ENCODE measurements around the gene TLX2. TPM values are rescaled to one million over a fixed set of nuclear protein-coding genes. Genes with fewer than 3 reads are reported as not detected.
A peak's percentile ranks its signal among the peaks of the same experiment; 100 is the strongest.

Gene TLX2
- total and polyA plus RNA-seq, 2 of the 13 experiments (the other 11 are each of a cell fraction or from before 2014, with no cell fraction given) = 0.05 to 0.20 TPM

DNA sequence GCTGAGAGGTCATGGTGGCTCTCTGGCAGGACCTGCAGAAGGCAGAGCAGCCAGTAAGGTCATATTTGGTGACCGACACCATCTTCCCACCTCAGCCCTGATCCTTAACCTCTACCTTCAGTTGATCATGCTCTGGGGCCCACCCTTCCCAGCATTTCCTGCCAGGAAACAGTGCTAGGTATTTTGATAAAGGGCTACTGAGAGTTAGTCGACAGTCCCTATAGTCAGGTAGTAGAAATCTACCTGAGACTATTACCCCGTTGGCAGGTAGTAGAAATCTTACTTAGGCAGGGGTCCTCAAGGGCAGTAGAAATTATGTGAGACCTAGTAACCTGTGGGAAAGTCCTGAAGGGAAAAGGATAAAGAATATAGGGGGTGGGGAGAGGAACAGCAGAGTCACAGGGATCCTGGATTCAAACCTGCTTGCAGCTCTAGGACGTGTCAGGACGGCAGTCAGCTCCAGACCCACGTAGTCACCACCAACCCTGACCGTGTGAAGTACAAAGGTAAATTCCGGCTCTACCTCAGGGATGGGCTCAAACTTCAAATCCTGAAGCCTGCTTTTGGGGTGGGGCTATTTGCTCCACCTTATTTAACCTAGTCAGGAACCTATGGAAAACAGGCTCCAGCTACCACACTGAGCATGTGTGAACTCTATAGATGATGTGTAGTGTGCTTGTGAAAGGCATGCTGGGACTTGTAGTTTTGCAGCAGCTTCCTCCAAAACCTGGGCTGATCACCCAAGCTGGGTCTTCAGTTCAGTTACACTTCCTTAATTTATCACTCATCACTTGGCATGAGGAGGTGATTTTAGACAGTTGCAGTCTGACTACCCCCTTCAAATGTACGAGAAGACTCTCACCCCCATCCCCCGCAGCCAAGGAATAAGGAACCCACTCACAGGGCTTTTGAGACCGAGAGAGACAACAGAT is 11.7 kb downstream of the TLX2 start, which contains the start of gene DQX1 (continued):
- TF ChIP-seq AFF4 (CRISPR knock-in tag; IDR thresholded peaks at IDR 0.05) (peak; percentile 82), PHF5A (CRISPR knock-in tag; IDR thresholded peaks at IDR 0.05; ENCODE audit: low read depth, unreplicated experiment) (peak; percentile 46), ZMYM2 (CRISPR knock-in tag; IDR thresholded peaks at IDR 0.05) (no peak), ZNF552 (CRISPR knock-in tag; IDR thresholded peaks at IDR 0.05; ENCODE audit: borderline replicate concordance) (no peak), FOXA1 (IDR thresholded peaks at IDR 0.05) (no peak), FOXA1 (CRISPR knock-in tag; IDR thresholded peaks at IDR 0.05) (peak; percentile 44), SCMH1 (CRISPR knock-in tag; IDR thresholded peaks at IDR 0.05; ENCODE audit: borderline replicate concordance) (no peak), RERE (CRISPR knock-in tag; IDR thresholded peaks at IDR 0.05; ENCODE audit: low read depth) (peak; percentile 10; the same call in 1 of the 2 replicates), ZNF569 (CRISPR knock-in tag; IDR thresholded peaks at IDR 0.05; ENCODE audit: borderline replicate concordance) (0 out of 2 replicates have a peak, but pooled peaks have one; percentile 68)
- TF ChIP-seq, protein P1, sequence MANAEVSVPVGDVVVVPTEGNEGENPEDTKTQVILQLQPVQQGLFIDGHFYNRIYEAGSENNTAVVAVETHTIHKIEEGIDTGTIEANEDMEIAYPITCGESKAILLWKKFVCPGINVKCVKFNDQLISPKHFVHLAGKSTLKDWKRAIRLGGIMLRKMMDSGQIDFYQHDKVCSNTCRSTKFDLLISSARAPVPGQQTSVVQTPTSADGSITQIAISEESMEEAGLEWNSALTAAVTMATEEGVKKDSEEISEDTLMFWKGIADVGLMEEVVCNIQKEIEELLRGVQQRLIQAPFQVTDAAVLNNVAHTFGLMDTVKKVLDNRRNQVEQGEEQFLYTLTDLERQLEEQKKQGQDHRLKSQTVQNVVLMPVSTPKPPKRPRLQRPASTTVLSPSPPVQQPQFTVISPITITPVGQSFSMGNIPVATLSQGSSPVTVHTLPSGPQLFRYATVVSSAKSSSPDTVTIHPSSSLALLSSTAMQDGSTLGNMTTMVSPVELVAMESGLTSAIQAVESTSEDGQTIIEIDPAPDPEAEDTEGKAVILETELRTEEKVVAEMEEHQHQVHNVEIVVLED (CRISPR knock-in tag; IDR thresholded peaks at IDR 0.05; ENCODE audit: borderline replicate concordance) = peak; percentile 45
- TF ChIP-seq, protein P2, sequence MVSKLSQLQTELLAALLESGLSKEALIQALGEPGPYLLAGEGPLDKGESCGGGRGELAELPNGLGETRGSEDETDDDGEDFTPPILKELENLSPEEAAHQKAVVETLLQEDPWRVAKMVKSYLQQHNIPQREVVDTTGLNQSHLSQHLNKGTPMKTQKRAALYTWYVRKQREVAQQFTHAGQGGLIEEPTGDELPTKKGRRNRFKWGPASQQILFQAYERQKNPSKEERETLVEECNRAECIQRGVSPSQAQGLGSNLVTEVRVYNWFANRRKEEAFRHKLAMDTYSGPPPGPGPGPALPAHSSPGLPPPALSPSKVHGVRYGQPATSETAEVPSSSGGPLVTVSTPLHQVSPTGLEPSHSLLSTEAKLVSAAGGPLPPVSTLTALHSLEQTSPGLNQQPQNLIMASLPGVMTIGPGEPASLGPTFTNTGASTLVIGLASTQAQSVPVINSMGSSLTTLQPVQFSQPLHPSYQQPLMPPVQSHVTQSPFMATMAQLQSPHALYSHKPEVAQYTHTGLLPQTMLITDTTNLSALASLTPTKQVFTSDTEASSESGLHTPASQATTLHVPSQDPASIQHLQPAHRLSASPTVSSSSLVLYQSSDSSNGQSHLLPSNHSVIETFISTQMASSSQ (IDR thresholded peaks at IDR 0.05; ENCODE audit: low read depth) = 0 out of 2 replicates have a peak, but pooled peaks have one; percentile 21
- TF ChIP-seq, protein P2 (CRISPR knock-in tag; IDR thresholded peaks at IDR 0.05; ENCODE audit: borderline replicate concordance) = no peak

Measured in HepG2 (cell line).